GM12865 (cell line): ENCODE measurements around the gene HDGF.

Source experiments
- DNase-seq: peaks from one replicate; pipeline ENCODE4 v3.0.0; 2010; ENCODE audit warnings: low read depth
- H3K4me3 ChIP-seq: 2 replicates; pipeline ENCODE4 v1.5.1; 2011; ENCODE audit warnings: mild to moderate bottlenecking, low read depth, low read length, control low read depth
- TF ChIP-seq, protein P1 (sequence below): IDR thresholded peaks from 2 replicates; pipeline ENCODE4 v1.5.1; 2011; ENCODE audit warnings: low read length, control low read depth, low read depth, inconsistent platforms; ENCODE audit not compliant: insufficient read depth; ENCODE audit errors: missing control alignments

The HDGF gene

DNA sequence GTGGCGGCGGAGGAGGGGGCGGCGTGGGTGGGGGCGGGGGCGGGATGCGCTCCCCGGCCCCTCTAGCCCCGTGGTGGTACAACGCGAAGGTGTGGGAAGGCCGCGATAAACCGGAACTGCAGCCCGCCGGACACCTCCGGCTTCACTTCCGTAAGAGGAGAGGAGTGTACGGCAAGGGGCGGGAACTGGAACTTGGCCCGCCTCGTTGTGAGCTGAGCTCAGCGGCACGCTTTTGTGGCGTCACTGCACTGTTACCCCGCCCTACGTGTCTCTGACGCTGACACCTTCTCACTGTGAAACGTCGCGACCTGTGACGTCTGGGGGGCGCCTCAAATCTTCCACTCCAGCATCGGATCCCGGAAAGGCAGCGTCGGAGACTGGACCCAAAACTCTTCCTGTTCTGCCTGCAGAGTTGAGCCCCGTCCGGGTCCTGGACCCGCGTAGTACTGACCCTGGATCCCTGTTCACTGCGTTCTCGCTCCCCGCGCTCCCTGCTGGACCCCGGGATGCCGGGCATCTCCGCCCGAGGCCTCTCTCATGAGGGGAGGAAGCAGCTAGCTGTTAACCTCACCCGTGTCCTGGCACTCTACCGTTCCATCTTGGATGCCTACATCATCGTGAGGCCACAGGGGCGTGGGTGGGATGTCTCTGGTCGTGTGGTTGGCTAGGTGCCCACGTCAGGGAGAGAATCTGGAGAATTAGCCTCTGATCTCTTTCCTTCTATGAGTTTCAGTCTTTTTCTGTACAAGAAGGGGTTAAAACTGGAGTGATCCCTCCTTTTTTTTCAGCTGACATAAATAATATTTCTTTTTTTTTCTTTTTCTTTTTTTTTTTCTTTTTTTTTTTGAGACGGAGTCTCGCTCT lies 22.6 kb downstream of the HDGF start, which contains the start of gene ISG20L2:
ISG20L2 (minus strand) TSS at position 168 of the 864 bp plus-strand sequence. CDS start 1,114 bp downstream, outside the sequence.
- peak within 1 kb of the TSS; percentile 66 for H3K4me3 ChIP-seq
- peak; percentile 98 for DNase-seq
- TF ChIP-seq, protein P1, sequence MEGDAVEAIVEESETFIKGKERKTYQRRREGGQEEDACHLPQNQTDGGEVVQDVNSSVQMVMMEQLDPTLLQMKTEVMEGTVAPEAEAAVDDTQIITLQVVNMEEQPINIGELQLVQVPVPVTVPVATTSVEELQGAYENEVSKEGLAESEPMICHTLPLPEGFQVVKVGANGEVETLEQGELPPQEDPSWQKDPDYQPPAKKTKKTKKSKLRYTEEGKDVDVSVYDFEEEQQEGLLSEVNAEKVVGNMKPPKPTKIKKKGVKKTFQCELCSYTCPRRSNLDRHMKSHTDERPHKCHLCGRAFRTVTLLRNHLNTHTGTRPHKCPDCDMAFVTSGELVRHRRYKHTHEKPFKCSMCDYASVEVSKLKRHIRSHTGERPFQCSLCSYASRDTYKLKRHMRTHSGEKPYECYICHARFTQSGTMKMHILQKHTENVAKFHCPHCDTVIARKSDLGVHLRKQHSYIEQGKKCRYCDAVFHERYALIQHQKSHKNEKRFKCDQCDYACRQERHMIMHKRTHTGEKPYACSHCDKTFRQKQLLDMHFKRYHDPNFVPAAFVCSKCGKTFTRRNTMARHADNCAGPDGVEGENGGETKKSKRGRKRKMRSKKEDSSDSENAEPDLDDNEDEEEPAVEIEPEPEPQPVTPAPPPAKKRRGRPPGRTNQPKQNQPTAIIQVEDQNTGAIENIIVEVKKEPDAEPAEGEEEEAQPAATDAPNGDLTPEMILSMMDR, result no peak

DNA sequence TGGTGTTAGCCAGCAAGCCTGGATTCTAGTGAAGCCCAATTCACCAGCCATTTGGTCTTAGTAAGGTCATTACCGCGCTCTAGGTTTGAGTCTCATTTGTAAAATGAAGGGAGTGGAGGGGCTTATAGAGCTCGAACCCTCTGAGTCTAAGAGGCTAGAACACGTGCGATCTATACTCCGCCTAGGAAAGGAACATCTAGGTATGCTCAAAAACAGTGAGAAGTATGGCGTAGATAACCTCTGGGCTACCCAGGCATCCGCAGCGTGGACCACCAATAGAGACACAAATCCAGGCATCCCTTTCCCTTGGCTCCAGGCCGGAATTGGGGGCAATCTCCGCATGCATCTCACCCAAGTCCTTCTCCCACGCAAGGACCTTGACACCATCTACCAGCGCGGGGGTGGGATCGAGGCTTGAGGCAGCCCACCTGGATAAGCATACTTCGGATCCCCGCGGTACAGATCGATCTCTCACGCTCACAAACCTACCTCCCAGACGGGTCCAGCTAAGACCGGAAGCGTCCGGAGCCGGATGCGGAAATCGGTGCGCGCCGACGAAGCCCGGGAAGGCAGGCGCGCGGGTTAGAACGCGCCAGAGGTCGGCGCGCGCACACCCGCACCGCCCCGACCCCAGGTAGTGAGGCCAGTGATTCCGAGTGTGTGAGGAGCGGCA lies 23.4 kb downstream of the HDGF start, which contains the start of gene METTL25B:
METTL25B (plus strand) TSS at position 544 of the 673 bp plus-strand sequence. CDS start 636 bp downstream, outside the sequence.
- peak within 1 kb of the TSS; percentile 66 for H3K4me3 ChIP-seq
- TF ChIP-seq, protein P1, result no peak
- DNase-seq, result peak; percentile 90

DNA sequence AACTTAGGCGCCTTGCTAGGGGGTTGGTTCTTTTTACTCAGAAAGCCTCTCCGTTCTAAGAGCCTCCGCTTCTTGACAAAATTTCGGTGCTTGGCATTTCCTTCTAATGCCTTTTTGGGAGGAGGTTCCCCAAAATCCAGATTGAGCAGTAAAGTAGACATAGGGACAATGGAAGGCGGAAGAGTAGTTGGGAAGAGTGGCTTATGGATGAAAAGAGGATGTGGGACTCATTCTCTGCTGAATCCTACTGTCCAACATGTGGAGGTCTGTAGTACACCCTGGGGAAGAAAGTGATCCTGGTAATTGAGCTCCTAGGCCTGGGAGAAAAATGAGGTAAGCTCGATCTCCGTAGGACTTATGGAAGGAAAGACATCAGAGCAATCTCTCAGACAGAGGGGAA lies 24.0 kb downstream of the HDGF start:
- H3K4me3 ChIP-seq, result peak overlapping the region; percentile 66
- TF ChIP-seq, protein P1, result no peak
- DNase-seq, result no peak

DNA sequence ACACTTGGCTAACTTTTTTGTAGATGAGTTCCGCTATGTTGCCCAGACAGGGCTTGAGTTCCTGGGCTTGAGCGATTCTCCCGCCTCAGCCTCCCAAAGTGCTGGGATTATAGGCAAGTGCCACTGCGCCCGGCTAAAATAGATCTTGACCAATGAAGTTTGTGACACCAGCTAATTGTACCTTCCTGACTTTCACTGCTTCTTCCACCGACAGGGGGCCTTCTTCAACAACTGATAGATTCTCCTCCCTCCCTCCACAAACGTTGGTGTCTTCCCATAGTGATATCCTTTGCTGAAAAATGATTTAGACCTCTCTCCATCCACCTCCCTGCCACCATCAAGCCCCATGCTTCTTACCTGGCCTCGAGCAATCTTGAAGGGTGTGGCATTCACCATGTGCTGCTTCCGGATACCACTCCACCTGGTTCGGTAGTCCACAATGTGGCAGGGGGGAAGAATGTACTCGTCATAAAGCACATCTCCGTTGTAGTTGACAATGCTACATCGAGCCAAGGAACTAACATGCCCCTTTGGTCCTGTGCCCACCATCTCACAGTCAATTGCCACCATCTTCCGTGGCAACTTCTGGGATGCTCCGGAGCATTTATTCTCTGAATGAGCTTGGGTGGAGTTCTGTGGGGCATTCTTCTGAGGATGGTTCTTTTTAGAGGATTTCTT lies 24.8 kb downstream of the HDGF start:
- TF ChIP-seq, protein P1, result peak; percentile 78
- peak; percentile 77 for DNase-seq
- peak overlapping the region; percentile 66 for H3K4me3 ChIP-seq

DNA sequence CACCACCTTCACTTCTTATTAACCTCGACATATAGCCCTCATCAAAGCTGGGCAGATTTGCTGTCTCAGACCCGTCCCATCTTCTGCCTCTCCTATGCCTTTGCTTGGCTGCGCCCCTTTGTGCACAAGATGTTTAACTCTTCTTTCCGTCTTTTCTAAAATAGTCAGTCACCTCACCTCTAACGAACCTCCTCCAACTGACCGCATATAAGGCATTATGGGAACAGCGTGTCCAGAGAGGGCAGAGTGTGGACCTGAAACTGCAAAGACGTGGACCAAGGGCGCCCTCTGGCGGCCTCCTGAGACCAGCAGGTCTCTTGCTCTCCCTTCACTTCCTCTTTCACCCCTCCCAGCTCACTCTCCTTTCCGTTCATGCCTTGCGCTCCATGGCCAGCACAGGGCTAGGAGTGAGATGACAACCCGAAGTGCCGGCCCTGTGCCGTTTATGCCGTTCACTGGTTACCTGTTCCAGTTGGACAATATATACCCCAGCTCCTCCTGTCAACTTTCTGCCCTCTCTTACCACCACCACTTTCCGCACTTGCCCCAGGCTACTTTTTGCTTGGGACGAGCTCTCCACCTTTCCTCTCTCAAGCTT lies 25.7 kb downstream of the HDGF start:
- H3K4me3 ChIP-seq, result peak overlapping the region; percentile 66
- TF ChIP-seq, protein P1, result peak; percentile 97
- peak; percentile 92 for DNase-seq

DNA sequence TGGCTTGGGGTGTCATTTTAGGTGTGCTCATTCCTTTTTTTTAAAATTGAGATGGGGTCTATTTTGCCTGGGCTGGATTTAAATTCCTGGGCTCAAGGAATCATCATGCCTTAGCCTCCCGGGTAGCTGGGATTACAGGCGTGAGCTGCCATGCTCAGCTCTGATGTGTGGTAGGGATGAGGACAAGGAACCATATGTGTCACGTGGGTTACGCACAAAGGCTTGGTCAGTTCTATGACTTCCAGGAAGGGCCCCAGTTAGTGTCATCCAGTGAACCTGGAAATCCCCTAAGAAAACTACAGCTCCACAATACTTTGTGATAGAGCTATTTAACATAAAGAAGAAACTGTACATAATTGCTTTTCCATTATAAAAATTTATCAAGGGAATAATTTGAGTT lies 29.9 kb downstream of the HDGF start:
- TF ChIP-seq, protein P1, result no peak
- H3K4me3 ChIP-seq, result no peak overlapping the region
- peak; percentile 55 for DNase-seq
